OCI-LY7 (cell line): Measurements from ENCODE around the gene COL4A1. TPM values are rescaled to one million over a fixed set of nuclear protein-coding genes. Genes with fewer than 3 reads are reported as not detected.
"Not testable (repeated sequence)": the region's sequence is repeated elsewhere in the genome, so short reads cannot be mapped to it uniquely, and the experiment has no call there.

Source experiments
- BruUV-seq: library from RNA; stranded (reverse); fragments of 400-500 nt; replicated peaks from 2 replicates; lab custom pipeline; 2021; lab: Mats Ljungman, UMichigan
- CTCF ChIA-PET: fragments of 300-600 bp; sonication (Branson Sonifier 250); formaldehyde crosslinking; loops from one replicate; lab custom pipeline; 2022; ENCODE audit warnings: antibody characterized with exemption; ENCODE audit not compliant: unreplicated experiment; lab: Charles Lee
- POLR2A ChIA-PET: fragments of 300-600 bp; sonication (Branson Sonifier 250); formaldehyde crosslinking; loops from one replicate; lab custom pipeline; 2022; ENCODE audit warnings: antibody characterized with exemption; lab: Charles Lee
- DNase-seq: peaks from one replicate; pipeline ENCODE4 v3.0.0-alpha.2; 2015; ENCODE audit warnings: low spot score
- H2AFZ ChIP-seq: fragments of 200-600 bp; sonication (generic), shearing (Covaris generic); 2 replicates; pipeline ENCODE4 v1.6.1; 2014; ENCODE audit warnings: mild to moderate bottlenecking, antibody characterized with exemption, low read length, moderate library complexity
- H3K27ac ChIP-seq: fragments of 200-600 bp; sonication (generic); 2 replicates; pipeline ENCODE4 v1.5.1; 2014; ENCODE audit warnings: mixed run types, low read depth, mild to moderate bottlenecking, moderate library complexity, low read length, inconsistent platforms; ENCODE audit not compliant: poor library complexity, severe bottlenecking
- H3K36me3 ChIP-seq: fragments of 200-600 bp; sonication (generic); 2 replicates; pipeline ENCODE4 v1.6.1; 2014; ENCODE audit warnings: mild to moderate bottlenecking, antibody characterized with exemption, low read length, moderate library complexity, mixed read lengths; ENCODE audit not compliant: insufficient read depth
- H3K4me1 ChIP-seq: fragments of 200-600 bp; sonication (generic); 2 replicates; pipeline ENCODE4 v1.5.1; 2014; ENCODE audit warnings: mild to moderate bottlenecking, low read length; ENCODE audit not compliant: insufficient read depth, poor library complexity, severe bottlenecking
- H3K4me2 ChIP-seq: fragments of 200-600 bp; sonication (generic); 2 replicates; pipeline ENCODE4 v1.6.1; 2014; ENCODE audit warnings: mild to moderate bottlenecking, low read length
- H3K4me3 ChIP-seq: fragments of 200-600 bp; sonication (generic); 2 replicates; pipeline ENCODE4 v1.5.1; 2014; ENCODE audit warnings: mild to moderate bottlenecking, low read depth, low read length; ENCODE audit not compliant: poor library complexity, severe bottlenecking
- H3K79me2 ChIP-seq: fragments of 200-600 bp; sonication (generic); 2 replicates; pipeline ENCODE4 v1.6.1; 2016; ENCODE audit warnings: low read depth, mild to moderate bottlenecking, low read length, moderate library complexity, mixed read lengths; ENCODE audit not compliant: insufficient read depth
- H3K9me2 ChIP-seq: fragments of 200-600 bp; sonication (generic); 2 replicates; pipeline ENCODE4 v1.6.1; 2016; ENCODE audit warnings: mild to moderate bottlenecking, low read length, mixed read lengths; ENCODE audit not compliant: insufficient read depth
- H3K9me3 ChIP-seq: fragments of 200-600 bp; sonication (generic); 2 replicates; pipeline ENCODE4 v1.6.1; 2014; ENCODE audit warnings: mild to moderate bottlenecking, mixed run types, low read length, mixed read lengths
- H4K20me1 ChIP-seq: fragments of 200-600 bp; sonication (generic); 2 replicates; pipeline ENCODE4 v1.6.1; 2014; ENCODE audit warnings: mild to moderate bottlenecking, antibody characterized with exemption, low read length, moderate library complexity, mixed read lengths; ENCODE audit not compliant: insufficient read depth
- EZH2phosphoT487 ChIP-seq: fragments of 200-600 bp; sonication (generic); IDR thresholded peaks from 2 replicates; pipeline ENCODE4 v1.6.1; 2018; ENCODE audit warnings: low read depth, borderline replicate concordance, mild to moderate bottlenecking, mixed run types, antibody characterized with exemption, low read length, moderate library complexity, mixed read lengths
- intact Hi-C: fragments of 100-400 bp; cut with micrococcal nuclease; formaldehyde crosslinking; loops from one replicate; pipeline ENCODE4 v1.10.0; 2022; ENCODE audit not compliant: unreplicated experiment
- total RNA-seq, 2 experiments: library from RNA; depleted of rRNA in 1 of 2; stranded (reverse); fragments of >200 nt in 1 of 2; shearing (Covaris generic) in 1 of 2; gene quantifications; 2 replicates each; pipeline ENCODE4 v1.2.3, GENCODE V29; 2014 to 2022
- TF ChIP-seq, protein P1 (sequence below): fragments of 200-600 bp; sonication (generic); conservative IDR thresholded peaks from 2 replicates; pipeline ENCODE4 v1.5.1; 2014; ENCODE audit warnings: mild to moderate bottlenecking, antibody characterized with exemption, low read length, moderate library complexity, mixed read lengths

Gene COL4A1
- total RNA-seq, 2 experiments from 2014 or later: 0.06 TPM; not detected in 1

DNA sequence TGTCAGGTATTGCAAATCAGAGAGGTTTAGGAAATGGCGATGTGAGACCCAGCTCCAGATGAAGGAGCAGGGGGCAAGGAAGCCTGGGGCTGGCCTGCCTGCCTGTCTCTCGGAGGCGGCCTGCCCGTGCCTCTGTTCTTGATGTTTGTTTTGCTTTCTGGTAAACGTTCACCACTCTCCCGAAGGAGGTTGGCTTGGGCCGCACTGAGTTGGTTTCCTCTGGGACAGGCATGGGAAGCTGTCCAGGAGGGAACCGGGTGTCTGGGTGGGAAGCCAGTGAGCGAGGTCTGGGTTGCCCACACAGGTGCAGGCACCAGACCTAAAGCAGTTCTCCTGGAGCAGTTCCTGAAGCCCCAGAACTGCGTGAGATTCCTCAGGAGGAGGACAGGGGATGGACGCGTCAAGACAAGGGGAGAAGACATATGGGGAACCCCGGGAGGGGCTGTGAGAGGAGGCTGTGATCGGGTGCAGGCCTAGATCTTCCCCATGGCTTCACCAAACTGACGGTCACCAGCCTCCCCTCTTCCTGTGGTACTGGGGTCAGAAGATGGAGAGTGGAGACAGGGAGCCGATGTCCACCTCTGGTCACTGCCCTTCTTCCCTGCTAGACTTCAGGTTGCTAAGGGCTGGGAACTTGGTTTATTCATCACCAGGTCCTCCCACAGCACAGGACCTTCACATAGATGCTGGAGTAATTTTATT lies 15.3 kb upstream of the COL4A1 start:
- POLR2A ChIA-PET: no interaction called here
- H3K27ac ChIP-seq: no peak overlapping the region
- H4K20me1 ChIP-seq: no peaks in the 10 kb centered on the region
- BruUV-seq: no TSS peak
- CTCF ChIA-PET: no interaction called here
- H3K36me3 ChIP-seq: no peaks in the 10 kb centered on the region
- intact Hi-C loops: no loop called here
- no peak for DNase-seq
- H3K79me2 ChIP-seq: no peaks in the 10 kb centered on the region
- H2AFZ ChIP-seq: no peak overlapping the region
- no peak overlapping the region for H3K4me3 ChIP-seq
- no peak overlapping the region for H3K4me2 ChIP-seq
- H3K9me3 ChIP-seq: no peaks in the 10 kb centered on the region
- H3K9me2 ChIP-seq: no peaks in the 10 kb centered on the region
- TF ChIP-seq EZH2phosphoT487: no peak
- TF ChIP-seq, protein P1, sequence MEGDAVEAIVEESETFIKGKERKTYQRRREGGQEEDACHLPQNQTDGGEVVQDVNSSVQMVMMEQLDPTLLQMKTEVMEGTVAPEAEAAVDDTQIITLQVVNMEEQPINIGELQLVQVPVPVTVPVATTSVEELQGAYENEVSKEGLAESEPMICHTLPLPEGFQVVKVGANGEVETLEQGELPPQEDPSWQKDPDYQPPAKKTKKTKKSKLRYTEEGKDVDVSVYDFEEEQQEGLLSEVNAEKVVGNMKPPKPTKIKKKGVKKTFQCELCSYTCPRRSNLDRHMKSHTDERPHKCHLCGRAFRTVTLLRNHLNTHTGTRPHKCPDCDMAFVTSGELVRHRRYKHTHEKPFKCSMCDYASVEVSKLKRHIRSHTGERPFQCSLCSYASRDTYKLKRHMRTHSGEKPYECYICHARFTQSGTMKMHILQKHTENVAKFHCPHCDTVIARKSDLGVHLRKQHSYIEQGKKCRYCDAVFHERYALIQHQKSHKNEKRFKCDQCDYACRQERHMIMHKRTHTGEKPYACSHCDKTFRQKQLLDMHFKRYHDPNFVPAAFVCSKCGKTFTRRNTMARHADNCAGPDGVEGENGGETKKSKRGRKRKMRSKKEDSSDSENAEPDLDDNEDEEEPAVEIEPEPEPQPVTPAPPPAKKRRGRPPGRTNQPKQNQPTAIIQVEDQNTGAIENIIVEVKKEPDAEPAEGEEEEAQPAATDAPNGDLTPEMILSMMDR: no peak
- no peaks in the 10 kb centered on the region for H3K4me1 ChIP-seq

GRCh38 chr13:110321573-110321972 lies 14.6 kb upstream of the COL4A1 start:
- H2AFZ ChIP-seq, H3K9me2 ChIP-seq, H3K4me1 ChIP-seq, H3K27ac ChIP-seq, H4K20me1 ChIP-seq, POLR2A ChIA-PET, H3K9me3 ChIP-seq, H3K79me2 ChIP-seq, H3K36me3 ChIP-seq, DNase-seq, H3K4me3 ChIP-seq, BruUV-seq, H3K4me2 ChIP-seq, intact Hi-C loops, CTCF ChIA-PET: not testable (repeated sequence)

GRCh38 chr13:110320645-110321044 lies 13.7 kb upstream of the COL4A1 start:
- CTCF ChIA-PET: no interaction called here
- H3K4me1 ChIP-seq: no peaks in the 10 kb centered on the region
- no peak overlapping the region for H2AFZ ChIP-seq
- no peak overlapping the region for H3K4me3 ChIP-seq
- no peaks in the 10 kb centered on the region for H3K79me2 ChIP-seq
- intact Hi-C loops: no loop called here
- no peak overlapping the region for H3K27ac ChIP-seq
- H3K36me3 ChIP-seq: no peaks in the 10 kb centered on the region
- no TSS peak for BruUV-seq
- POLR2A ChIA-PET: no interaction called here
- H3K9me2 ChIP-seq: no peaks in the 10 kb centered on the region
- H3K4me2 ChIP-seq: no peak overlapping the region
- no peaks in the 10 kb centered on the region for H4K20me1 ChIP-seq
- DNase-seq: no peak
- TF ChIP-seq, protein P1: no peak
- H3K9me3 ChIP-seq: no peaks in the 10 kb centered on the region
